Right forelimb (tissue), 1 donor: ENCODE data around the gene ADAM17.
"Not testable (repeated sequence)": the region's sequence is repeated elsewhere in the genome, so short reads cannot be mapped to it uniquely, and the experiment has no call there.

Experiments used
- DNase-seq: peaks from one replicate; pipeline ENCODE4 v3.0.0-alpha.2; 2018

The ADAM17 gene

DNA sequence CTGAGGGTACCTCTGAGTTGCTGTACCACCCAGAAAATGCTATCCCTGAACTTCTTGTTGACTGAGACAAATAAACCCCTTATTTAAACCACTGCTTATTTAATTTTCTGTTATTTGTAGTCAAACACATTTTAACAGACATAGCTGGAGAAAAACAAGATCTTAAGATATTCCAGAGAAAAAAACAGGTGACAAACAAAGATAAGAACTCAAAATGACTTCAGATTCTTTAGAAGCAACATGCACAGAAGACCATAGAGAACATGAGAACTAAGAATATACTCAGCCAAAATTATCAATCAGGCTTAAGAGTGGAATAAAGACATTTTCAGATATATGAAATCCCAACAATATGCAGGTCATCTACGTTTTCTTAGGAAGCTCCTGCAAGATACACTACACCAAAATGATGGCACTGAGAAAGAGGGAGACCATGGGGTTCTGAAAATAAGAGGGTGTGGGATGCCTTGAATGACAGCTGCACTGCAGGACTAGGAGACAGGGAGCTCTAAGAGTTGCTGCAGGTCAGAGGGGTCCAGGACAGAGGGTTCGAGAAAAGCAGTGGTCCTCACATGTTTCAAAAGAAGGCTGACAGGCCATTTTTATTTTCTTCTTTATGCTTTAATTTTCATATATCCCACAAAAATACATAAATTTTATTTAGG is 38.4 kb downstream of the ADAM17 start:
- DNase-seq, result no peak

- not testable (repeated sequence) for DNase-seq
These were observed 41.7 kb downstream of the ADAM17 start for GRCh38 chr2:9513946-9514345.

GRCh38 chr2:9508931-9509330 is 46.7 kb downstream of the ADAM17 start:
- no peak for DNase-seq

GRCh38 chr2:9498210-9498609 is 57.4 kb downstream of the ADAM17 start:
- DNase-seq, result no peak

- no peak for DNase-seq
These were observed 58.6 kb downstream of the ADAM17 start for GRCh38 chr2:9497017-9497416.

DNA sequence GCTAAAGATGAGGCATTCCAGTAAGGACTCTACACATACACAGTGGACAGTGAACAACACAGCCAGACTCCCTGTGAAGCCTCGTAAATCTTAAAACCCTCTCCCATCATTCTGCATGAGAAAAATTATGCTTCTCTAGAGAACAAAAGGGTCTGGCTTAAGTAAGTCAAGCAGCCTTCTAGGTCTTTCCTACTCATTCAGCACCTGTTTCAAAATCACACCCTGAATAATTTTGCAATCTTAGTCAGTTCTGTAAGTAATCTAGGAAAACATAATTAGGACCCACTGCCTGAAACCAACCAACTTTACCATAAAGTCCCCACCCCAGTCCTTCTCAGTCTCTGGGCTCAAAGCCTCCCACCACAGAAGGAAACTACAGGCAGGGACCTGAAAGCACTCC is 61.5 kb downstream of the ADAM17 start:
- DNase-seq, result no peak

- DNase-seq, result no peak
These were observed 62.2 kb downstream of the ADAM17 start for GRCh38 chr2:9493478-9493877.

DNA sequence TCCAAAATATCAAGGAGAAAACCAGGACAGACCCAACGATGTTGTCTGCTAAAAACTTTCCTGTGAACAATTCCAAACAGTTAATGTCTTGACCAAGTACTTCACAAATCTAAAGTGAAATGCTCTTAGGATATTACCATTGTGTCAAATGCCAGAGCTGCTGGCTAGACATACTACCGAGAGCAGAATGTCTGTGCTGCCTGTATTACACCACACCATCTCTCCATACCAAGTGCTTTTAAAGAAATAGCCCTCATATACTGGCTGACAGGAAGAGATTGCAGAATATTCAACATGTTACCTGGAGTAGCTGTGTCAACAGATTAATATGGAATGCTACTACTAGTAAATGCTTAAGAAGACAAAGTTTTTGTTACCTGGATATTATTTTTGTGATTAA is 62.7 kb downstream of the ADAM17 start:
- no peak for DNase-seq

- no peak for DNase-seq
These were observed 64.8 kb downstream of the ADAM17 start for GRCh38 chr2:9490789-9491188.

DNA sequence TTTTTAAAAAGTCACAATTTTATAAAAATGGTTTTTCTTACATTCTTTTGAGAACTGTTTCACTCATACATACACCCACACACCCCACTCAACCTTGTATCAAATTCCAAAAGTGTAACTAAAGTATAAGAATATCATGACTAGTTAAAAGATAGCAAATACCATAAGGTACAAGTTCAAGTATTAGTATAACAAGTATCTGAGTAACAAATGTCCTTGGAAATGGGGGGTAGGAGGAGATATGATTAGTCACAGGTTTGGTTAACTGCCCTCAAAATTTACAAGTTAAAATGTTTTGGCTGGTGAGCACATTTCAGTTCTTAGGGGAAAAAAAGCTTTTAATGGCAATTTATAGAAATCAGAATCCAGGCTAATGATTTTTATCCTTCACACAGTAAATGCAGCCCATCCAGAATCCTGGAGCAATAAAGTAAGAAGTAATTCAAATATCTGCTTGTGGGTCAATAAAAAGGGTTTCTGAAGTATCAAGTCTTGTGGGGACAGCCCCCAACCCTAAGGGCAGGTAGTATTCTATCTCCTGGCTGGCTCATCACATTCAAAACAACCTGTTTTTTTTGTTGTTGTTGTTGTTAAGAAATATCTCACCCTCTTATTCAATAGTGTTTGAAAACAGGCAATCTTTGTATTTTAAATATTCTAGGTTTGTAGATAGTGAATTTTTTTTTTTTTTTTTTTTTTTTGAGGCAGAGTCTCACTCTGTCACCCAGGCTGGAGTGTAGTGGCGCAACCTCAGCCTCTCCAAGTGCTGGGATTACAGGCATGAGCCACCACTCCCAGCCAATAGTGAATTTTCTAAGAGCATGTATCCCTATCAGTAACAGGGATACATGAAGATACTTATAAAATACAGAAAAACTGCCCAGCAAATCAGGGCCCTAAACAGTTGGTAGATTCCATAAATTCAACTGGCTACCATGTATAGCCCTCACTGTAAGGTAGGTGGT is 66.8 kb downstream of the ADAM17 start:
- DNase-seq, result no peak

DNA sequence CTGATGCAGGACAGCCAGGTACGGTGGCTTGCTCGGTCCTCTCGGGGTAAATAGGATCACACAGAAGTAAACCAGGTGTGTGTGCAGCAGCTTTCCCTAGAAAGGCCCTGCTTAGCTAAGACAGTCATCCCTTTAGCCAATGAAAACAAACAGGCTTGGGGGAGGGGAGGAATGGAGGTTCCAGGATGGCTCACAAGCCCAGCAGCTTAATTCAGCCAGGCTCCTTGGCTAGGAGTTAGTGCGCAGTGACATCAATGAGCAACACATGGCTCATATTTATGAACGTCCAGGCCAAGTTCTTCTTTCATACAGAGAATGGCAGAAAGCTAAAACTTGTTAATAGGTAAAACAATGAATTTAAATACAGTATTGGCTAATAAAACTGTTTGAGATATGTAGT is 71.1 kb downstream of the ADAM17 start:
- no peak for DNase-seq

DNA sequence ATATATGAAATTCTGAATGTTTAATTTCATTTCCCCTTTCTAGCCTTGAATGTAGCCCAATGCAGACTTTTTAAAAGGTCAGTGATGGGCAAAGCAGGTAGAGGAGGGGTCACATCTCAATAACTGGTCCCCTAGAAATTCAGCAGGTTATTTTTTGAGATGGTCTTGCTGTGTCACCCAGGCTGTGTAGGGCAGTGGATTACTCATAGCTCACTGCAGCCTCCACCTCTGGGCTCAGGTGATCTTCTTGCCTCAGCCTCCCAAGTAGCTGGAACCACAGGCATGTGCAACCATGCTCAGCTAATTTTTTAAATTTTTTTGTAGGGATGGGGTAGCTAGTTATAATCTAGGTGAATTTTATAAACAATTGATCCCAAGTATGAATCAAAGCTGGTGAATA is 72.5 kb downstream of the ADAM17 start:
- DNase-seq, result no peak

- DNase-seq, result no peak
These were observed 75.5 kb downstream of the ADAM17 start for GRCh38 chr2:9480157-9480556.

GRCh38 chr2:9478526-9478925 is 77.1 kb downstream of the ADAM17 start:
- DNase-seq, result no peak

DNA sequence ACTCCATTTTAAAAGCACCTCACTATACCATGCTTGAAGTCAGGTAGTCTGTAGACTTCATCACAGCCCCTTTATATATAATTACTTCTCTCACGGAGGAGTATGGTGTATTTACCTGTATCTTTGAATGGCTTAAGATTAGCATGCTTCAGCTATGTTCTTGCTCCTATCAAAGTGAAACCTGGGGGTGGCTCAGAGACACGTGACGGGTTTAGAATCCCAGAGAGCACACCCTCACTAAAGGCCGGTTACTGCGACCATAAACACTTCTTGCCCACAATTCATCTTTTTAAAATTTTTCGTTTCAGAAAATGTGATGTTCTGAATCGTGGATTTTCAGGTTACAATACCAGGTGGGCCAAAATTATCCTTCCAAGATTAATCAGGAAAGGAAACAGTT is 77.7 kb downstream of the ADAM17 start:
- DNase-seq, result no peak

- peak; percentile 78 for DNase-seq
These were observed 81.1 kb downstream of the ADAM17 start, which contains the start of gene IAH1 for GRCh38 chr2:9474361-9475057. IAH1 (plus strand) TSS chr2:9474551; CDS start chr2:9474567, 16 bp downstream.

DNA sequence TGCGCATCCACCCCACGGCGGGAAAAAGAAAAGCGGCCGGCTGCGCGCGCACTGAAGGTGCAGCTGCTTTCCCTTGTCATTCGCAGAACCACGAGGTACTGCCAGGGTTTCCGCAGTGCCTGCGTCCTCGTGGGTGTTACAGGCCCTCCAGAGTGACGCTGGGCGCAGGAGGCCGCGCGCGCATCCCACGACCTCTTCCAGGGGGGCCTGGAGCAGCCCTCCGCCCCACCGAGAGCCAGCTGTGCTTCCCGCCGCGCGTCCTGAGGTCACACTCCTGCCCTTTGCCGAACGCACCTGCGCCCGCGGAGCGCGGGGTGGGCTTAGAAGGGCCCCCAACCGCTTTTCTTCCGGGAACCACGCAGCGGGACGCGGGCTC is 81.7 kb downstream of the ADAM17 start:
- peak; percentile 60 for DNase-seq

- DNase-seq, result peak; percentile 58
These were observed 82.2 kb downstream of the ADAM17 start for GRCh38 chr2:9473308-9473984.

GRCh38 chr2:9472511-9472910 is 83.1 kb downstream of the ADAM17 start:
- no peak for DNase-seq

- DNase-seq, result no peak
These were observed 84.4 kb downstream of the ADAM17 start for GRCh38 chr2:9471206-9471605.

- no peak for DNase-seq
These were observed 87.9 kb downstream of the ADAM17 start for GRCh38 chr2:9467687-9468086.

DNA sequence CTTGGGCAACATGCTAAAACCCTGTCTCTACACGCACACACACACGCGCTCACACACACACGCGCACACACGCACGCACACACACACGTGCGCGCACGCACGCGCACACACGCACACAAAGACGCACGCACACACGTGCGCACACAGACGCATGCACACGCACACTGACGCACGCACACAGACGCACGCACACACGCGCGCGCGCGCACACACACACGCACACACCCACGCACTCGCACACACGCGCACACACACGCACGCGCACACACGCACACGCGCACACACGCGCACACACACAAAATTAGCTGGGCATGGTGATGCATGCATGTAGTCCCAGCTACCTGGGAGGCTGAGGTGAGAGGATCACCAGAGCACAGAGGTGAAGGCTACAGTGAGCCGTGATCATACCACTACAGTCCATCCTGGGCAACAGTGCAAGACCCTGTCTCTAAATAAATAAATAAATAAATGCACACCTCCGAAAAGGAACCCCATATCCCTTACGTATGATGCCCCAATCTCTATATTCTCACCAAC is 89.4 kb downstream of the ADAM17 start:
- DNase-seq, result no peak

- no peak for DNase-seq
These were observed 90.5 kb downstream of the ADAM17 start for GRCh38 chr2:9465170-9465569.
